HCT116 (cell line): ENCODE measurements around the gene CRYBG2. TPM values are rescaled to one million over a fixed set of nuclear protein-coding genes. Genes with fewer than 3 reads are reported as not detected.

Experiments used
- ATAC-seq: fragments of 200-7000 bp; cut with Tn5 transposase; 2 replicates; pipeline ENCODE4 v1.9.1; 2020; ENCODE audit warnings: mild to moderate bottlenecking, moderate library complexity
- BruUV-seq: library from RNA; stranded (reverse); fragments of 400-500 nt; replicated peaks from 2 replicates; lab custom pipeline; 2021; lab: Mats Ljungman, UMichigan
- CTCF ChIA-PET: fragments of 300-600 bp; sonication (Branson Sonifier 250); formaldehyde crosslinking; loops from one replicate; lab custom pipeline; 2021; ENCODE audit warnings: antibody characterized with exemption; lab: Charles Lee
- POLR2A ChIA-PET: fragments of 300-600, 350-600 bp; sonication (Branson Sonifier 250); formaldehyde crosslinking; loops from one replicate; lab custom pipeline; 2021; ENCODE audit warnings: antibody characterized with exemption; lab: Charles Lee
- RAD21 ChIA-PET, 2 experiments: fragments of 300-600 bp; sonication (Branson Sonifier 250); formaldehyde crosslinking; loops; one replicate each; lab custom pipeline; 2023; ENCODE audit warnings: low total read pairs in 2 of 2; ENCODE audit not compliant: uncharacterized antibody in 2 of 2, unreplicated experiment in 2 of 2, low non-redundant PET in 1 of 2; lab: Charles Lee
- DNase-seq: peaks from one replicate; pipeline ENCODE4 v3.0.0-alpha.2; 2010; ENCODE audit warnings: low read depth, low spot score
- H2AFZ ChIP-seq: fragments of 200-600 bp; shearing (Covaris generic), sonication (generic); 2 replicates; pipeline ENCODE4 v1.6.1; 2017; ENCODE audit warnings: low read depth, mixed run types, mixed read lengths, antibody characterized with exemption, low read length; ENCODE audit not compliant: poor library complexity, severe bottlenecking
- H3K27ac ChIP-seq: 2 replicates; pipeline ENCODE4 v1.5.1; 2012; ENCODE audit warnings: low read depth, low read length
- H3K27me3 ChIP-seq: fragments of 200-600 bp; sonication (generic); 2 replicates; pipeline ENCODE4 v1.6.1; 2016; ENCODE audit warnings: mixed run types, low read length, mixed read lengths; ENCODE audit not compliant: insufficient read depth
- H3K36me3 ChIP-seq, 2 experiments: fragments of 200-500 bp in 1 of 2; fragments of 200-600 bp in 1 of 2; sonication (Bioruptor generic) in 1 of 2; sonication (generic) in 1 of 2; 2 replicates each; pipeline versions ENCODE4 v1.5.1 to v1.6.1; 2014 to 2016; ENCODE audit warnings: low read length in 2 of 2, inconsistent platforms in 1 of 2, mixed read lengths in 1 of 2, mixed run types in 1 of 2; ENCODE audit not compliant: insufficient read depth in 2 of 2, control insufficient read depth in 1 of 2
- H3K4me1 ChIP-seq, 2 experiments: fragments of 200-600 bp in 1 of 2; sonication (generic) in 1 of 2; 2 replicates each; pipeline versions ENCODE4 v1.5.1 to v1.6.1; 2012 to 2017; ENCODE audit warnings: low read length in 2 of 2, inconsistent platforms in 1 of 2, mild to moderate bottlenecking in 1 of 2, mixed read lengths in 1 of 2, mixed run types in 1 of 2, moderate library complexity in 1 of 2; ENCODE audit not compliant: insufficient read depth in 2 of 2, control insufficient read depth in 1 of 2
- H3K4me2 ChIP-seq: fragments of 200-600 bp; sonication (generic); 2 replicates; pipeline ENCODE4 v1.6.1; 2017; ENCODE audit warnings: mixed run types, low read length, mixed read lengths
- H3K4me3 ChIP-seq, 2 experiments: fragments of 200-600 bp in 1 of 2; sonication (generic) in 1 of 2; replicated peaks in 1 of 2; 2 replicates each; pipeline ENCODE4 v1.5.1; 2011 to 2016; ENCODE audit warnings: low read length in 2 of 2, control low read depth in 1 of 2, low read depth in 1 of 2, mild to moderate bottlenecking in 1 of 2, mixed read lengths in 1 of 2, mixed run types in 1 of 2
- H3K79me2 ChIP-seq: fragments of 200-600 bp; sonication (generic); 2 replicates; pipeline ENCODE4 v1.6.1; 2017; ENCODE audit warnings: mild to moderate bottlenecking, mixed run types, low read length, moderate library complexity, mixed read lengths; ENCODE audit not compliant: insufficient read depth
- H3K9ac ChIP-seq: fragments of 200-600 bp; sonication (generic); 2 replicates; pipeline ENCODE4 v1.6.1; 2016; ENCODE audit warnings: low read length, mixed read lengths
- H3K9me2 ChIP-seq: fragments of 200-600 bp; sonication (generic), shearing (Covaris generic); 2 replicates; pipeline ENCODE4 v1.6.1; 2017; ENCODE audit warnings: mixed run types, mild to moderate bottlenecking, moderate library complexity; ENCODE audit not compliant: insufficient read depth
- H3K9me3 ChIP-seq, 2 experiments: fragments of 200-500 bp in 1 of 2; fragments of 200-600 bp in 1 of 2; sonication (Bioruptor generic) in 1 of 2; sonication (generic) in 1 of 2; 2 replicates each; pipeline ENCODE4 v1.6.1; 2014 to 2017; ENCODE audit warnings: low read length in 2 of 2, mixed read lengths in 2 of 2, inconsistent platforms in 1 of 2, low read depth in 1 of 2, mild to moderate bottlenecking in 1 of 2, mixed run types in 1 of 2, moderate library complexity in 1 of 2; ENCODE audit not compliant: control insufficient read depth in 1 of 2, insufficient read depth in 1 of 2
- H4K20me1 ChIP-seq: fragments of 200-600 bp; sonication (generic), shearing (Covaris generic); 2 replicates; pipeline ENCODE4 v1.6.1; 2017; ENCODE audit warnings: mixed run types, mild to moderate bottlenecking, moderate library complexity; ENCODE audit not compliant: insufficient read depth
- ATF3 ChIP-seq: IDR thresholded peaks from 2 replicates; pipeline ENCODE4 v1.6.1; 2012
- CBX3 ChIP-seq: IDR thresholded peaks from 2 replicates; pipeline ENCODE4 v1.6.1; 2012; ENCODE audit warnings: low read depth
- CEBPB ChIP-seq: IDR thresholded peaks from 2 replicates; pipeline ENCODE4 v1.6.1; 2012; ENCODE audit warnings: low read depth
- EGR1 ChIP-seq: IDR thresholded peaks from 2 replicates; pipeline ENCODE4 v1.6.1; 2012; ENCODE audit warnings: low read depth
- ELF1 ChIP-seq: IDR thresholded peaks from 2 replicates; pipeline ENCODE4 v1.6.1; 2012; ENCODE audit warnings: low read depth, borderline replicate concordance
- EZH2 ChIP-seq: fragments of 200-600 bp; sonication (generic); IDR thresholded peaks from 2 replicates; pipeline ENCODE4 v1.6.1; 2017; ENCODE audit warnings: antibody characterized with exemption, mixed run types
- EZH2phosphoT487 ChIP-seq: fragments of 200-600 bp; IDR thresholded peaks from 2 replicates; pipeline ENCODE4 v1.6.1; 2018; ENCODE audit warnings: antibody characterized with exemption, borderline replicate concordance
- FOSL1 ChIP-seq: IDR thresholded peaks from 2 replicates; pipeline ENCODE4 v1.6.1; 2012; ENCODE audit warnings: low read depth
- JUND ChIP-seq: IDR thresholded peaks from 2 replicates; pipeline ENCODE4 v1.6.1; 2012
- MAX ChIP-seq: IDR thresholded peaks from 2 replicates; pipeline ENCODE4 v1.6.1; 2012
- POLR2A ChIP-seq: IDR thresholded peaks from 2 replicates; pipeline ENCODE4 v1.7.0; 2011; ENCODE audit warnings: borderline replicate concordance; ENCODE audit not compliant: insufficient read depth, insufficient read length; ENCODE audit errors: extremely low read depth
- POLR2AphosphoS5 ChIP-seq: IDR thresholded peaks from 2 replicates; pipeline ENCODE4 v1.6.1; 2011; ENCODE audit warnings: mild to moderate bottlenecking, low read depth, low read length, moderate library complexity
- RAD21 ChIP-seq: IDR thresholded peaks from 2 replicates; pipeline ENCODE4 v1.6.1; 2012; ENCODE audit warnings: low read depth, mild to moderate bottlenecking
- REST ChIP-seq: IDR thresholded peaks from 2 replicates; pipeline ENCODE4 v1.6.1; 2012; ENCODE audit warnings: low read depth
- SIN3A ChIP-seq: IDR thresholded peaks from 2 replicates; pipeline ENCODE4 v1.6.1; 2012; ENCODE audit warnings: low read depth
- SP1 ChIP-seq: IDR thresholded peaks from 2 replicates; pipeline ENCODE4 v1.6.1; 2012; ENCODE audit warnings: low read depth
- TCF7L2 ChIP-seq: IDR thresholded peaks from 2 replicates; pipeline ENCODE4 v1.7.0; 2011; ENCODE audit warnings: borderline replicate concordance, inconsistent platforms; ENCODE audit not compliant: insufficient read depth, insufficient read length; ENCODE audit errors: extremely low read depth
- YY1 ChIP-seq: IDR thresholded peaks from 2 replicates; pipeline ENCODE4 v1.6.1; 2011; ENCODE audit warnings: low read length, low read depth, moderate library complexity, mild to moderate bottlenecking; ENCODE audit not compliant: insufficient replicate concordance; ENCODE audit errors: extremely low read depth
- ZBTB33 ChIP-seq: IDR thresholded peaks from 2 replicates; pipeline ENCODE4 v1.6.1; 2011; ENCODE audit warnings: mild to moderate bottlenecking, low read length, moderate library complexity; ENCODE audit not compliant: insufficient replicate concordance; ENCODE audit errors: extremely low read depth
- ZNF274 ChIP-seq: fragments of 200-500 bp; sonication (Bioruptor generic); IDR thresholded peaks from 2 replicates; pipeline ENCODE4 v1.6.1; 2014; ENCODE audit warnings: mild to moderate bottlenecking, low read depth, low read length, inconsistent platforms
- intact Hi-C: fragments of 100-400 bp; cut with micrococcal nuclease; formaldehyde crosslinking; loops from 2 replicates; pipeline ENCODE4 v1.10.0; 2022
- total RNA-seq: library from RNA; stranded (reverse); gene quantifications from one replicate; pipeline ENCODE4 v1.2.1, GENCODE V29; 2021; ENCODE audit not compliant: unreplicated experiment

The CRYBG2 gene
- total RNA-seq, 1 experiment from 2014 or later: 10.5 TPM

- Histone ChIP-seq H3K4me1 (peaks cover 3 to 6% of the 10 kb centered on the region in 2 experiments; a peak in 2 of 4 replicates), H3K9ac (no peak overlapping the region), H3K4me2 (no peak overlapping the region), H3K79me2 (no peaks in the 10 kb centered on the region), H3K9me3 (peaks cover 0 to 7% of the 10 kb centered on the region in 2 experiments; a peak in 1 of 4 replicates), H4K20me1 (no peaks in the 10 kb centered on the region), H3K4me3 (no peak overlapping the region), H2AFZ (no peak overlapping the region), H3K27ac (no peak overlapping the region), H3K27me3 (no peaks in the 10 kb centered on the region), H3K9me2 (no peaks in the 10 kb centered on the region), H3K36me3 (no peaks in the 10 kb centered on the region)
- no TSS peak for BruUV-seq
- ChIA-PET RAD21 (no interaction called here), POLR2A (no interaction called here), CTCF (no interaction called here)
- TF ChIP-seq EZH2phosphoT487 (no peak), YY1 (no peak), RAD21 (no peak), ATF3 (no peak), MAX (no peak), TCF7L2 (no peak), POLR2A (no peak), CBX3 (no peak), JUND (no peak), SIN3A (no peak), CEBPB (no peak), POLR2AphosphoS5 (no peak), ZBTB33 (no peak), FOSL1 (no peak), REST (no peak), EGR1 (no peak), SP1 (no peak), ELF1 (no peak), EZH2 (no peak), ZNF274 (no peak)
- DNase-seq (no peak), ATAC-seq (0 out of 2 replicates have a peak, but pooled peaks have one; percentile 44)
- intact Hi-C loops: no loop called here
Observed at GRCh38 chr1:26372039-26372438, 18.1 kb upstream of the CRYBG2 start.
